GM18868 (cell line): ENCODE measurements around the gene CTNNA2.
A peak's percentile ranks its signal among the peaks of the same experiment; 100 is the strongest.

Source experiments
- ATAC-seq: cut with Tn5 transposase; IDR thresholded peaks from one replicate; pipeline ENCODE4 v1.9.1; 2021; ENCODE audit warnings: mild to moderate bottlenecking, moderate library complexity; ENCODE audit not compliant: unreplicated experiment

CTNNA2 gene

GRCh38 chr2:80348953-80349352, 836.1 kb downstream of the CTNNA2 start:
- ATAC-seq = no peak

- no peak for ATAC-seq
Observed at GRCh38 chr2:80351231-80351630, 838.4 kb downstream of the CTNNA2 start.

DNA sequence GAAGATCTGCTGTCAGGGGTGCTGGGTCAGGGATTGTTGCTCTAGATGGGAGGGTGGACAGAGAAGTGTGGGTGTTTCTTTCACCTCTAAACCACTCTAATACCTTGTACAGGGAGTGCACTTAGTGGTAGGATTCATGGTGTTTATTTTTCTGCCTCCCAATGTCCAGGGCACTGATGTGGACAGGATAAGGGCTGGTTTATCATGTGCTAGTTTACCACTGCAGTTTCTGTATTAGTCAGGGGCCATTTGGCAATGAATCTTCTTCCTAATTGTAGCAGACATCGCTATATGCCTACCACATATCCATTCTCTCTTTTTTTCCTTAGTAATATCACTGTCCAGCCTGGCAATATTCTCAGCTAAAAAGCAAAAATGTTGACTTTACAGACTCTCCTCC, 842.0 kb downstream of the CTNNA2 start:
- ATAC-seq = peak; percentile 43

GRCh38 chr2:80361904-80362303, 849.1 kb downstream of the CTNNA2 start:
- no peak for ATAC-seq

GRCh38 chr2:80363330-80363729, 850.5 kb downstream of the CTNNA2 start:
- no peak for ATAC-seq

GRCh38 chr2:80363791-80364349, 851.0 kb downstream of the CTNNA2 start:
- no peak for ATAC-seq

GRCh38 chr2:80364524-80365212, 851.8 kb downstream of the CTNNA2 start:
- no peak for ATAC-seq

DNA sequence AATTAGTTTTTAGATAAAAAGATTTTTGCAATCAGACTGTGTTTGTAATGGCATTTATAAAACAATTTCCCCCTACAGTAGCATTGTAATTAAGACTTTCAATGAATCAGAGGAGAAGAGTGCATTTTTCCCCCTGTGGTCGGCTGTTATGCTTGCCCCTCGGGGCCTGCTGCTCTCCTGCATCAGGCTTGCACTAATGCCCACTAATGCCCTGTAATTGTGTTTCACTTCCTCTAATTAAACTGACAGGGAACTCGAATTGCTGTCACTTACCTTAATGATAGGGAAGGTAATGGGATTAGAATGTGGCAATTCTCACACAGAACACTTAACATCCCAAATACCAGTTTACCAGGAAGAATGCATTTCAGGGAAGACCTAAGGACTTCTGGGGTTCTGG, 852.9 kb downstream of the CTNNA2 start:
- ATAC-seq = peak; percentile 50

GRCh38 chr2:80370375-80371009, 857.6 kb downstream of the CTNNA2 start:
- ATAC-seq = no peak

DNA sequence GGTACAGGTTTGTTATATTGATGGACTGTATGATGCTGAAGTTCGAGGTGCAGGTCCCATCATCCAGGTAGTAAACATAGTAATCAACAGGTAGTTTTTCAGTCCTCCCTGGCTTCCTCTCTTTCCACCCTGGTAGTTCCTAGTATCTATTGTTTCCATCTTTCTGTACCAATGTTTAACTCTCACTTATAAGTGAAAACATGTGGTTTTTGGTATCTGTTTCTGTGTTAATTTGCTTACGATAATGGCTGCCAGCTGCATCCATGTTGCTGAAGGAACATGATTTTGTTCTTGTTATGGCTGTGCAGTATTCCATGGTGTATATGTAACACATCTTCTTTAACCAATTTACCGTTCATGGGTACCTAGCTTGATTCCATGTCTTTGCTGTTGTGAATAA, 861.3 kb downstream of the CTNNA2 start:
- ATAC-seq = no peak

- ATAC-seq = no peak
Observed at GRCh38 chr2:80377071-80377470, 864.2 kb downstream of the CTNNA2 start.

GRCh38 chr2:80380736-80381135, 867.9 kb downstream of the CTNNA2 start:
- ATAC-seq = no peak

- ATAC-seq = no peak
Observed at GRCh38 chr2:80381666-80382065, 868.8 kb downstream of the CTNNA2 start.

DNA sequence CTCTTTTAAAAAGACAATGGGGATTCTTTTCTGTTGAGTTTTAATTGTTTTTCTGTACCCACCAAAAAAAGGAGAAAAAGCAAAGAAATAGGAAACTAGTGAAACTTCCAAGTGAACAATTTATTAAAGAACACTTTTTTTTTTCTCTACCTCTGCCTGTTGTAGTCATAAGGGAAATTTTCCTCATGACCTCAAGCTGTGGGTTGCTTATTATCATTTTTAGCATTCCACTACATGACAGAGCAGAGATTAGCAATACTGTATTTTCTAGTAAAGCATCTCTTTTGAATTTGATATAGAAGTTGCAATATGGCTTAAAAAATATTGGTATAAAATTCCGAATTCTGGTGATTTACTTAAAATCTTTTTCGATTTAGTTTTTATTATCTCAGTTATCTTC, 879.6 kb downstream of the CTNNA2 start:
- no peak for ATAC-seq

DNA sequence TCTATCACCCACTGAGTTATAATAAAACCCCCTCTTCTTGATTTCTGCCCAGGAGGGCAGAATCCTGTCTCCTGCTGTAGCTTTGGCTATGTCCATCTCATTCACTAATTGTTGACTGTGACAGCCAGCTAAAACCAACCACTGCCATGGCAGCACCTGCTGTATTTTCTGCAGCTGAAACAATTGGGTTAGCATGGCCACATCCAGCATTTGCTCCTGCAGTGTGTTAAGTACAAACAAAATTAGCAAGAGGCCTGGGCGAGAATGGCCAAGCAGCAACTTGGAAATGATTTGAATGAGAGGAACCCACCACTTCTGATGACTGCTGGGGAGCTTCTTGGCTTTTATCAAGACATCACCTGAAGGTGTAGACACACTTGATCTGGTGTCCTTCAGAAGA, 881.1 kb downstream of the CTNNA2 start:
- ATAC-seq = no peak

DNA sequence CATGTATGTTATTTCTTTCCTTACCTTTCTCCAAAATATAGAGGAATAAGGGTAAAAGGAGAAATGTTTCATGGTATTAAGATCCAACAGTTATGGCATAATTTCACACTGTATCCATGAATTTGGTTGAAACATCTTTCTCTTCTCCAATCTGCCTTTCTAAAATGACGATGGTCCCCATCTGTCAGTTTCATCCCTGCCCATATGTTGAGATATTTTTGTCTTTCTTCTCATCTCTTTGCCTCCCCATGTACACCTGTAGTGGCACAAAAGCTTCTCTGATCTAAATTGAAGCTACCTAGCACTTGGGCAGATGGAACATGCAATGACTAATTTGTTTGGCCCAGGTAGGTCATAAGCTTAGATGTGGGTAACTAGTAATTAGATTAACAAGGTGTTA, 882.4 kb downstream of the CTNNA2 start:
- ATAC-seq = no peak

GRCh38 chr2:80396276-80396675, 883.4 kb downstream of the CTNNA2 start:
- ATAC-seq = no peak

DNA sequence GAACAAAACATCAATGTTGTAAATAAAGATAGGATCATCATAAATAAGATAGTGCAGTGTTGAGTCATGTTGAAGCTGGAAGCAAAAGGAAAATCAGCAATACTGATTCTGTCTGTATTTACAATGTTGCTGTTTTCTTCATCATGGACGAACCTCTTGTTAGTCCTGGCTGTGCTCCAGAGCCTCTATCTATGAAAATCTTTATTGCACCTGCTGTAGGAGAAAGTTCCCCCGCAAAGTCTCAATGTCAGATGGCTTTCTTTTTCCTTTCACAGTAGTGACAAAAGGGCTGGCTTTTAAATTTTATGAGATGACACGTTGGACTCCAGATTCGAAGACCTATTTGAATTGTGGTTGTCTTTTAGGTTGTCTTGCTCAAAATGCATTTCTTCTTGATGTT, 890.2 kb downstream of the CTNNA2 start:
- no peak for ATAC-seq

GRCh38 chr2:80407377-80407776, 894.5 kb downstream of the CTNNA2 start:
- no peak for ATAC-seq

DNA sequence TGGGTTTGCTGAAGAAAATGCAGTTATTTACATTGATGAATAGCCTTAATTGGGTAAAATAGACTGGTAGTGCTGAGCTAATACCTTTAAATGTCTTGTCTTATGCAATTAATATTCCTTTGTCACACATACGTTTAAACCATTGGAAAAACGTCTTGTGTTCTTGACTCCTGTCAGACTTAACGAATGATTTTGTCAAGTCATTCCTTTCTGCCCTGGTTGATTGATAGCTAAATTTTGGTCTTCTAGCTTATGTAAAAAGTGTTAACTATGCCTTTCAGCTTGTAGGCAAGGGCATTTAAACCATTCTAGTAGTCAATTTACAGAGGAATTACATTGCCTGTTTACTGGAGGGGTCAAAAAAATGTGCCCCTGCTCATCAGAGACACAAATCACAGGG, 897.5 kb downstream of the CTNNA2 start:
- ATAC-seq = no peak

DNA sequence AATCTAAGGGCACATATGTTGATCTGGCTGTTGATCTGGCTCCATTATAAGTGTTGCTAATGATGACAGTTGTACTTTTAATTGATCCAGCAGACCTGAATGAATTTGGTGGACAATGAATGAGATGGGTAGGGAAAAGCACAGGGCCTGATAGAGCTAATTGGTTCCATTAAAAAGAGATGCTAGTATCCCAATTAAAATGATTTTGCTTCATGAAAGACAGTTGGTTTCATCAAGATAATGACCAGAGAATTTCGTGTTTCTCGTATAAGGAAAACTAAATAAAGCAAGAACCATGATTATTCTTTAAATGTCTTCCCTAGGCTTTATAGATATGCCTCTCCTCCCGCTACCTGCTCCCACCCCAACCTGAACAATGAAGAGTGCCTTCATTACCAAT, 900.3 kb downstream of the CTNNA2 start:
- no peak for ATAC-seq

GRCh38 chr2:80417737-80418136, 904.9 kb downstream of the CTNNA2 start:
- ATAC-seq = no peak
